ENCODE results near the gene SLC38A7. TPM values are rescaled to one million over a fixed set of nuclear protein-coding genes. Genes with fewer than 3 reads are reported as not detected.
A peak's percentile ranks its signal among the peaks of the same experiment; 100 is the strongest.

The SLC38A7 gene
- total RNA-seq, 1 experiment from 2014 or later = 9.8 TPM

GRCh38 chr16:58732545-58733247 lies 48.1 kb upstream of the SLC38A7 start:
- Histone ChIP-seq H3K4me2 (ENCODE audit: low read length) (peak overlapping the region; percentile 75), H3K9ac (ENCODE audit: low read length) (peak overlapping the region; percentile 97), H3K27me3 (ENCODE audit: insufficient read depth, low read length) (no peaks in the 10 kb centered on the region), H3K36me3 (ENCODE audit: control insufficient read depth in 1 of 2, insufficient read depth in 2 of 2, low read length in 2 of 2) (peaks cover 5 to 9% of the 10 kb centered on the region in 2 experiments; a peak in 3 of 4 replicates), H3K9me3 (ENCODE audit: control insufficient read depth in 1 of 2, insufficient read depth in 1 of 2, low read depth in 1 of 2, low read length in 2 of 2) (no peaks in the 10 kb centered on the region), H2AFZ (ENCODE audit: low read depth, low read length, poor library complexity, severe bottlenecking) (no peak overlapping the region), H3K9me2 (ENCODE audit: insufficient read depth) (no peaks in the 10 kb centered on the region), H3K27ac (ENCODE audit: low read depth, low read length) (peak overlapping the region; percentile 71; the same call in 1 of the 2 replicates), H3K4me1 (ENCODE audit: control insufficient read depth in 1 of 2, insufficient read depth in 2 of 2, low read length in 2 of 2) (peaks cover 10 to 19% of the 10 kb centered on the region in 2 experiments), H3K79me2 (ENCODE audit: insufficient read depth, low read length) (peaks cover 64% of the 10 kb centered on the region), H4K20me1 (ENCODE audit: insufficient read depth) (peaks cover 7% of the 10 kb centered on the region; the same call in 1 of the 2 replicates), H3K4me3 (replicated peaks in 1 of 2; ENCODE audit: low read depth in 1 of 2, low read length in 2 of 2) (peak overlapping the region; percentile 90 to 98)
- CTCF ChIA-PET = no interaction called here
- RAD21 ChIA-PET (ENCODE audit: low non-redundant PET in 1 of 2, low total read pairs in 2 of 2, uncharacterized antibody in 2 of 2, unreplicated experiment in 2 of 2) = no interaction called here
- TF ChIP-seq FOSL1 (IDR thresholded peaks at IDR 0.05; ENCODE audit: low read depth) (no peak), EZH2 (IDR thresholded peaks at IDR 0.05) (no peak), CTCF (IDR thresholded peaks at IDR 0.05 in 2 of 3, conservative IDR thresholded peaks at IDR 0.05 in 1 of 3; ENCODE audit: borderline replicate concordance in 1 of 3, insufficient read depth in 1 of 3, low read depth in 2 of 3, low read length in 2 of 3) (no peak), SRF (IDR thresholded peaks at IDR 0.05; ENCODE audit: low read depth) (no peak), EGR1 (IDR thresholded peaks at IDR 0.05; ENCODE audit: low read depth) (no peak), ZFX (IDR thresholded peaks at IDR 0.05) (no peak), ZNF274 (IDR thresholded peaks at IDR 0.05; ENCODE audit: low read depth, low read length) (no peak), POLR2AphosphoS5 (IDR thresholded peaks at IDR 0.05; ENCODE audit: low read depth, low read length) (no peak), MAX (IDR thresholded peaks at IDR 0.05) (no peak)
- POLR2A ChIA-PET = no interaction called here
- ATAC-seq = no peak
- BruUV-seq (replicated peaks) = TSS peak; percentile 45
- DNase-seq (ENCODE audit: low read depth, low spot score) = no peak
- intact Hi-C loops (cut with micrococcal nuclease) = no loop called here
